ENCODE data around the gene TEX35. TPM values are rescaled to one million over a fixed set of nuclear protein-coding genes. Genes with fewer than 3 reads are reported as not detected.

TEX35 gene
- total RNA-seq, 1 experiment from 2014 or later: not detected

- Histone ChIP-seq H3K79me2 (ENCODE audit: low read depth) (no peaks in the 10 kb centered on the region), H3K27ac (no peak overlapping the region), H3K4me3 (no peak overlapping the region), H3K27me3 (ENCODE audit: insufficient read depth, low read depth) (no peaks in the 10 kb centered on the region), H3K36me3 (ENCODE audit: low read depth) (no peaks in the 10 kb centered on the region), H4K20me1 (ENCODE audit: insufficient read depth) (no peaks in the 10 kb centered on the region), H3K4me1 (replicated peaks; ENCODE audit: insufficient read depth) (no peaks in the 10 kb centered on the region), H3K9me3 (ENCODE audit: insufficient read depth, low read depth) (no peaks in the 10 kb centered on the region), H3K9me2 (ENCODE audit: insufficient read depth) (no peaks in the 10 kb centered on the region), H3F3A (ENCODE audit: insufficient read depth, low read depth) (no peaks in the 10 kb centered on the region), H2AFZ (no peak overlapping the region), H3K4me2 (no peak overlapping the region)
- BruUV-seq (replicated peaks): no TSS peak
- CTCF ChIA-PET: interaction anchor here (0.5 kb wide), 1 partner anchor 673 kb away, joined by 3 read pairs; no protein-coding TSS in a partner anchor
- POLR2A ChIA-PET (ENCODE audit: unreplicated experiment): no interaction called here
- intact Hi-C loops (cut with micrococcal nuclease; ENCODE audit: unreplicated experiment): no loop called here
- TF ChIP-seq EZH2 (IDR thresholded peaks at IDR 0.05; ENCODE audit: low read depth): no peak
- TF ChIP-seq CTCF (conservative IDR thresholded peaks at IDR 0.05): no peak
- no peak for DNase-seq
These were observed 48.0 kb downstream of the TEX35 start for GRCh38 chr1:178560871-178561376.

- H3K9me2 ChIP-seq (ENCODE audit: insufficient read depth): no peaks in the 10 kb centered on the region
- H3K9me3 ChIP-seq (ENCODE audit: insufficient read depth, low read depth): no peaks in the 10 kb centered on the region
- no peak overlapping the region for H3K27ac ChIP-seq
- H3F3A ChIP-seq (ENCODE audit: insufficient read depth, low read depth): no peaks in the 10 kb centered on the region
- ChIA-PET POLR2A (ENCODE audit: unreplicated experiment) (no interaction called here), CTCF (no interaction called here)
- H3K27me3 ChIP-seq (ENCODE audit: insufficient read depth, low read depth): no peaks in the 10 kb centered on the region
- intact Hi-C loops (cut with micrococcal nuclease; ENCODE audit: unreplicated experiment): no loop called here
- no peak overlapping the region for H2AFZ ChIP-seq
- TF ChIP-seq EZH2 (IDR thresholded peaks at IDR 0.05; ENCODE audit: low read depth): no peak
- TF ChIP-seq CTCF (conservative IDR thresholded peaks at IDR 0.05): no peak
- H3K4me1 ChIP-seq (replicated peaks; ENCODE audit: insufficient read depth): no peaks in the 10 kb centered on the region
- H3K79me2 ChIP-seq (ENCODE audit: low read depth): no peaks in the 10 kb centered on the region
- H3K36me3 ChIP-seq (ENCODE audit: low read depth): no peaks in the 10 kb centered on the region
- H3K4me3 ChIP-seq: no peak overlapping the region
- H4K20me1 ChIP-seq (ENCODE audit: insufficient read depth): no peaks in the 10 kb centered on the region
- H3K4me2 ChIP-seq: no peak overlapping the region
- no TSS peak for BruUV-seq (replicated peaks)
- DNase-seq: no peak
These were observed 50.4 kb downstream of the TEX35 start for GRCh38 chr1:178563099-178563820.

GRCh38 chr1:178564086-178564782 lies 51.3 kb downstream of the TEX35 start:
- no peaks in the 10 kb centered on the region for H3K9me2 ChIP-seq (ENCODE audit: insufficient read depth)
- H3K27me3 ChIP-seq (ENCODE audit: insufficient read depth, low read depth): no peaks in the 10 kb centered on the region
- no peaks in the 10 kb centered on the region for H3F3A ChIP-seq (ENCODE audit: insufficient read depth, low read depth)
- no peak for TF ChIP-seq CTCF (conservative IDR thresholded peaks at IDR 0.05)
- TF ChIP-seq EZH2 (IDR thresholded peaks at IDR 0.05; ENCODE audit: low read depth): no peak
- H3K4me2 ChIP-seq: no peak overlapping the region
- no peaks in the 10 kb centered on the region for H3K79me2 ChIP-seq (ENCODE audit: low read depth)
- H3K4me1 ChIP-seq (replicated peaks; ENCODE audit: insufficient read depth): no peaks in the 10 kb centered on the region
- H3K4me3 ChIP-seq: no peak overlapping the region
- ChIA-PET POLR2A (ENCODE audit: unreplicated experiment) (no interaction called here), CTCF (no interaction called here)
- no peaks in the 10 kb centered on the region for H3K9me3 ChIP-seq (ENCODE audit: insufficient read depth, low read depth)
- DNase-seq: no peak
- H2AFZ ChIP-seq: no peak overlapping the region
- intact Hi-C loops (cut with micrococcal nuclease; ENCODE audit: unreplicated experiment): no loop called here
- no peaks in the 10 kb centered on the region for H3K36me3 ChIP-seq (ENCODE audit: low read depth)
- no peak overlapping the region for H3K27ac ChIP-seq
- no peaks in the 10 kb centered on the region for H4K20me1 ChIP-seq (ENCODE audit: insufficient read depth)
- BruUV-seq (replicated peaks): no TSS peak
